HepG2 (cell line): ENCODE results near the gene CORO7. TPM values are rescaled to one million over a fixed set of nuclear protein-coding genes. Genes with fewer than 3 reads are reported as not detected.
A peak's percentile ranks its signal among the peaks of the same experiment; 100 is the strongest.

ENCODE experiments used
- GABPB1 ChIP-seq: IDR thresholded peaks from 2 replicates; pipeline ENCODE4 v1.6.1; 2016; ENCODE audit warnings: mild to moderate bottlenecking, missing genetic modification reagents, moderate library complexity, missing compliant biosample characterization
- LCORL ChIP-seq, 2 experiments: fragments of 450-650 bp in 1 of 2; sonication (generic) in 1 of 2; formaldehyde crosslinking in 1 of 2; IDR thresholded peaks; 2 replicates each; pipeline versions ENCODE4 v1.5.0 to v1.6.1; 2017 to 2020; ENCODE audit warnings: antibody characterized with exemption in 1 of 2, missing genetic modification reagents in 1 of 2
- MIER2 ChIP-seq: IDR thresholded peaks from 2 replicates; pipeline ENCODE4 v1.6.1; 2016; ENCODE audit warnings: missing biosample characterization, missing genetic modification reagents
- PPARG ChIP-seq: conservative IDR thresholded peaks from 2 replicates; pipeline ENCODE4 v1.6.1; 2016; ENCODE audit warnings: missing biosample characterization, missing genetic modification reagents
- RBM39 ChIP-seq: fragments of 200-400 bp; formaldehyde crosslinking; IDR thresholded peaks from one replicate; pipeline ENCODE4 v1.6.1; 2018; ENCODE audit warnings: antibody characterized with exemption, mild to moderate bottlenecking, low read depth, low read length; ENCODE audit not compliant: poor library complexity, severe bottlenecking
- SATB2 ChIP-seq: sonication (generic); formaldehyde crosslinking; IDR thresholded peaks from 2 replicates; pipeline ENCODE4 v1.5.0; 2020; ENCODE audit warnings: missing genetic modification reagents
- SRY ChIP-seq: sonication (generic); formaldehyde crosslinking; IDR thresholded peaks from 2 replicates; pipeline ENCODE4 v1.8.0; 2022; ENCODE audit warnings: mild to moderate bottlenecking, missing genetic modification reagents
- TBX2 ChIP-seq: sonication (generic); formaldehyde crosslinking; IDR thresholded peaks from 2 replicates; pipeline ENCODE4 v1.5.0; 2020; ENCODE audit warnings: missing genetic modification reagents, mild to moderate bottlenecking, borderline replicate concordance
- ZFP62 ChIP-seq: sonication (generic); formaldehyde crosslinking; IDR thresholded peaks from 2 replicates; pipeline ENCODE4 v1.4.0; 2020; ENCODE audit warnings: missing genetic modification reagents
- ZFP82 ChIP-seq: sonication (generic); formaldehyde crosslinking; IDR thresholded peaks from 2 replicates; pipeline ENCODE4 v1.5.1; 2020; ENCODE audit warnings: mild to moderate bottlenecking, missing genetic modification reagents, borderline replicate concordance
- ZNF143 ChIP-seq: sonication (generic); formaldehyde crosslinking; IDR thresholded peaks from 2 replicates; pipeline ENCODE4 v1.4.0; 2020; ENCODE audit warnings: missing genetic modification reagents
- ZNF20 ChIP-seq: sonication (generic); formaldehyde crosslinking; IDR thresholded peaks from 2 replicates; pipeline ENCODE4 v1.4.0; 2020; ENCODE audit warnings: mild to moderate bottlenecking, moderate library complexity, missing genetic modification reagents
- ZNF530 ChIP-seq: sonication (generic); formaldehyde crosslinking; IDR thresholded peaks from 2 replicates; pipeline ENCODE4 v1.5.0; 2020; ENCODE audit warnings: low read depth, mild to moderate bottlenecking, missing genetic modification reagents
- ZNF766 ChIP-seq: sonication (generic); formaldehyde crosslinking; IDR thresholded peaks from 2 replicates; pipeline ENCODE4 v1.5.0; 2020; ENCODE audit warnings: missing genetic modification reagents, borderline replicate concordance
- polyA plus RNA-seq, 8 experiments: library from polyadenylated mRNA; depleted of rRNA in 3 of 8; stranded (reverse) in 7 of 8; unstranded in 1 of 8; fragments of >200 nt; fragmentation: Illumina TruSeq in 4 of 8; extraction: Trizol in 4 of 8; gene quantifications; 2 replicates each; pipeline versions ENCODE4 v1.2.1 to v1.2.3, GENCODE V29; 2011 to 2016; ENCODE audit warnings: low read depth in 4 of 8, missing spikeins in 1 of 8, mixed read lengths in 1 of 8; ENCODE audit not compliant: insufficient read depth in 1 of 8
- total RNA-seq, 5 experiments: library from RNA; depleted of rRNA; stranded (reverse); fragments of >200 nt; fragmentation: Illumina TruSeq; extraction: Trizol; gene quantifications; 2 replicates each; pipeline ENCODE4 v1.2.3, GENCODE V29; 2016; ENCODE audit warnings: low read depth in 1 of 5
- TF ChIP-seq, protein P1 (sequence below): sonication (generic); formaldehyde crosslinking; IDR thresholded peaks from 2 replicates; pipeline ENCODE4 v1.8.0; 2022; ENCODE audit warnings: low read depth, missing genetic modification reagents
- TF ChIP-seq, protein P2 (sequence below): sonication (generic); formaldehyde crosslinking; IDR thresholded peaks from 2 replicates; pipeline ENCODE4 v1.5.0; 2020; ENCODE audit warnings: missing genetic modification reagents, mild to moderate bottlenecking, borderline replicate concordance
- TF ChIP-seq, protein P3 (sequence below): sonication (generic); formaldehyde crosslinking; IDR thresholded peaks from 2 replicates; pipeline ENCODE4 v1.4.0; 2020; ENCODE audit warnings: missing genetic modification reagents, borderline replicate concordance
- TF ChIP-seq, protein P4 (sequence below): sonication (generic); formaldehyde crosslinking; IDR thresholded peaks from 2 replicates; pipeline ENCODE4 v1.8.1; 2023; ENCODE audit warnings: mild to moderate bottlenecking, missing genetic modification reagents, borderline replicate concordance
- TF ChIP-seq, protein P5 (sequence below): sonication (generic); formaldehyde crosslinking; IDR thresholded peaks from 2 replicates; pipeline ENCODE4 v1.4.0; 2020; ENCODE audit warnings: mild to moderate bottlenecking, missing genetic modification reagents
- TF ChIP-seq, protein P6 (sequence below): sonication (generic); formaldehyde crosslinking; IDR thresholded peaks from 2 replicates; pipeline ENCODE4 v1.8.1; 2022; ENCODE audit warnings: low read depth, mild to moderate bottlenecking, missing genetic modification reagents

CORO7 gene
- total and polyA plus RNA-seq, 2 of the 13 experiments (the other 11 are each of a cell fraction or from before 2014, with no cell fraction given): 9.9 to 14.3 TPM

DNA sequence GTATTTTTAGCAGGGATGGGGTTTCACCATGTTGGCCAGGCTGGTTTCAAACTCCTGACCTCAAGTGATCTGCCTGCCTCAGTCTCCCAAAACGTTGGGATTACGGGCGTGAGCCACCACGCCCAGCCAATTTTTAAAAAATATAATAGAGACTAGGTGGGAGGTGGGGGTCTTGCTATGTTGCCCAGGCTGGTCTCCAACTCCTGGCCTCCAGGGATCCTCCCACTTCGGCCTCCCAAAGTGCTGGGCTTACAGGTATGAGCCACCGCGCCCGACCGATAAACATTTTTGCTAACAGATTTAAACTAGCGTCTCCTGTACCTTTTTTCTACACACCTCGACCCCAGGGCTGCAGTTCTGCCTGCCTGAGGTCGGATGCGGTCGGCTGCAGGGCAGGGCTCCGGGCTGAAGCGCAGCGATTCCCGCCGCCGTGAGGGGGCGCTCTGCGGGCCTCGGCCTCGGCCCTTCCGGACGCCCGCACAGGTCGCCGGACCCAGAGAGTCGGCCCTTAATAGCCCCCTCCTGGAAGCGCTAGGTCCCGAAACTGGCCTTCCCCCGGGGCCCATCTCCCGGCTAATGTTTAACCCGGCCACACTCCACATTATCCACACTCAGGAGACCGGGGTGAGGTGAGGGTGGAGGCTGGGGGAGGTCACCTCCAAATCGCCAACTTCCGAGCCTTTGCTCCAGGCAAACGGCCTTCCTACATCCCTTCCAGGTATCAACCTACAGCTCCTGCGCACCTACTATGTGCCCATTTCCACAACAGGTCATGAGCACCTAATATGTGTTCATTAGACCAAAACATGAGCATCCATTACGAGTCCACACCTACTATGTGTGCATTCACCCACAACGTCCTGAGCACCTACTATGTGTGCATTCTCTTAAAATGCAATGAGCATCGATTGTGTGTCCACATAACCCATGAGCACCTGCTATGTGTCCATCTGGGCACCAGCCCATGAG lies 102.5 kb downstream of the CORO7 start (continued):
- TF ChIP-seq, protein P1, sequence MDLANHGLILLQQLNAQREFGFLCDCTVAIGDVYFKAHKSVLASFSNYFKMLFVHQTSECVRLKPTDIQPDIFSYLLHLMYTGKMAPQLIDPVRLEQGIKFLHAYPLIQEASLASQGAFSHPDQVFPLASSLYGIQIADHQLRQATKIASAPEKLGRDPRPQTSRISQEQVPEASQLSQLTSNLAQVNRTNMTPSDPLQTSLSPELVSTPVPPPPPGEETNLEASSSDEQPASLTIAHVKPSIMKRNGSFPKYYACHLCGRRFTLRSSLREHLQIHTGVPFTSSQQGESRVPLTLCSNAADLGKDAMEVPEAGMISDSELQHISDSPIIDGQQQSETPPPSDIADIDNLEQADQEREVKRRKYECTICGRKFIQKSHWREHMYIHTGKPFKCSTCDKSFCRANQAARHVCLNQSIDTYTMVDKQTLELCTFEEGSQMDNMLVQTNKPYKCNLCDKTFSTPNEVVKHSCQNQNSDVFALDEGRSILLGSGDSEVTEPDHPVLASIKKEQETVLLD (CRISPR knock-in tag): no peak
- TF ChIP-seq, protein P2, sequence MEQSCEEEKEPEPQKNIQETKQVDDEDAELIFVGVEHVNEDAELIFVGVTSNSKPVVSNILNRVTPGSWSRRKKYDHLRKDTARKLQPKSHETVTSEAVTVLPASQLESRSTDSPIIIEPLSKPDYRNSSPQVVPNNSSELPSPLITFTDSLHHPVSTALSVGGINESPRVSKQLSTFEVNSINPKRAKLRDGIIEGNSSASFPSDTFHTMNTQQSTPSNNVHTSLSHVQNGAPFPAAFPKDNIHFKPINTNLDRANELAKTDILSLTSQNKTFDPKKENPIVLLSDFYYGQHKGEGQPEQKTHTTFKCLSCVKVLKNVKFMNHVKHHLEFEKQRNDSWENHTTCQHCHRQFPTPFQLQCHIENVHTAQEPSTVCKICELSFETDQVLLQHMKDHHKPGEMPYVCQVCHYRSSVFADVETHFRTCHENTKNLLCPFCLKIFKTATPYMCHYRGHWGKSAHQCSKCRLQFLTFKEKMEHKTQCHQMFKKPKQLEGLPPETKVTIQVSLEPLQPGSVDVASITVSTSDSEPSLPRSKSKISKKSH (CRISPR knock-in tag): 0 out of 2 replicates have a peak, but pooled peaks have one; percentile 28
- TF ChIP-seq, protein P3, sequence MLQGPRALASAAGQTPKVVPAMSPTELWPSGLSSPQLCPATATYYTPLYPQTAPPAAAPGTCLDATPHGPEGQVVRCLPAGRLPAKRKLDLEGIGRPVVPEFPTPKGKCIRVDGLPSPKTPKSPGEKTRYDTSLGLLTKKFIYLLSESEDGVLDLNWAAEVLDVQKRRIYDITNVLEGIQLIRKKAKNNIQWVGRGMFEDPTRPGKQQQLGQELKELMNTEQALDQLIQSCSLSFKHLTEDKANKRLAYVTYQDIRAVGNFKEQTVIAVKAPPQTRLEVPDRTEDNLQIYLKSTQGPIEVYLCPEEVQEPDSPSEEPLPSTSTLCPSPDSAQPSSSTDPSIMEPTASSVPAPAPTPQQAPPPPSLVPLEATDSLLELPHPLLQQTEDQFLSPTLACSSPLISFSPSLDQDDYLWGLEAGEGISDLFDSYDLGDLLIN (CRISPR knock-in tag): no peak
- TF ChIP-seq RBM39 (peak; percentile 61), ZNF20 (CRISPR knock-in tag) (no peak), MIER2 (no peak), ZFP62 (no peak), SRY (CRISPR knock-in tag) (peak; percentile 33; the same call in 1 of the 2 replicates), LCORL (IDR thresholded peaks at IDR 0.05) (0 out of 2 replicates have a peak, but pooled peaks have one; percentile 6), LCORL (CRISPR knock-in tag; IDR thresholded peaks at IDR 0.05) (peak; percentile 97), ZNF530 (CRISPR knock-in tag) (no peak), TBX2 (peak; percentile 46), PPARG (CRISPR knock-in tag) (no peak), ZNF766 (CRISPR knock-in tag) (no peak), SATB2 (CRISPR knock-in tag) (no peak), ZNF143 (CRISPR knock-in tag) (no peak), GABPB1 (CRISPR knock-in tag) (peak; percentile 81; the same call in 1 of the 2 replicates), ZFP82 (CRISPR knock-in tag) (no peak)
- TF ChIP-seq, protein P4, sequence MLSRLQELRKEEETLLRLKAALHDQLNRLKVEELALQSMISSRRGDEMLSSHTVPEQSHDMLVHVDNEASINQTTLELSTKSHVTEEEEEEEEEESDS (CRISPR knock-in tag): no peak
- TF ChIP-seq, protein P5, sequence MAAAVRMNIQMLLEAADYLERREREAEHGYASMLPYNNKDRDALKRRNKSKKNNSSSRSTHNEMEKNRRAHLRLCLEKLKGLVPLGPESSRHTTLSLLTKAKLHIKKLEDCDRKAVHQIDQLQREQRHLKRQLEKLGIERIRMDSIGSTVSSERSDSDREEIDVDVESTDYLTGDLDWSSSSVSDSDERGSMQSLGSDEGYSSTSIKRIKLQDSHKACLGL (CRISPR knock-in tag): no peak
- TF ChIP-seq, protein P6, sequence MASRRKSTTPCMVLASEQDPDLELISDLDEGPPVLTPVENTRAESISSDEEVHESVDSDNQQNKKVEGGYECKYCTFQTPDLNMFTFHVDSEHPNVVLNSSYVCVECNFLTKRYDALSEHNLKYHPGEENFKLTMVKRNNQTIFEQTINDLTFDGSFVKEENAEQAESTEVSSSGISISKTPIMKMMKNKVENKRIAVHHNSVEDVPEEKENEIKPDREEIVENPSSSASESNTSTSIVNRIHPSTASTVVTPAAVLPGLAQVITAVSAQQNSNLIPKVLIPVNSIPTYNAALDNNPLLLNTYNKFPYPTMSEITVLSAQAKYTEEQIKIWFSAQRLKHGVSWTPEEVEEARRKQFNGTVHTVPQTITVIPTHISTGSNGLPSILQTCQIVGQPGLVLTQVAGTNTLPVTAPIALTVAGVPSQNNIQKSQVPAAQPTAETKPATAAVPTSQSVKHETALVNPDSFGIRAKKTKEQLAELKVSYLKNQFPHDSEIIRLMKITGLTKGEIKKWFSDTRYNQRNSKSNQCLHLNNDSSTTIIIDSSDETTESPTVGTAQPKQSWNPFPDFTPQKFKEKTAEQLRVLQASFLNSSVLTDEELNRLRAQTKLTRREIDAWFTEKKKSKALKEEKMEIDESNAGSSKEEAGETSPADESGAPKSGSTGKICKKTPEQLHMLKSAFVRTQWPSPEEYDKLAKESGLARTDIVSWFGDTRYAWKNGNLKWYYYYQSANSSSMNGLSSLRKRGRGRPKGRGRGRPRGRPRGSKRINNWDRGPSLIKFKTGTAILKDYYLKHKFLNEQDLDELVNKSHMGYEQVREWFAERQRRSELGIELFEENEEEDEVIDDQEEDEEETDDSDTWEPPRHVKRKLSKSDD (CRISPR knock-in tag): no peak
